ENCODE data around the gene CORO6. TPM values are rescaled to one million over a fixed set of nuclear protein-coding genes. Genes with fewer than 3 reads are reported as not detected.

The CORO6 gene
- total RNA-seq, 4 donors from 2014 or later = 12.2 to 37.4 (median 13.9) TPM

DNA sequence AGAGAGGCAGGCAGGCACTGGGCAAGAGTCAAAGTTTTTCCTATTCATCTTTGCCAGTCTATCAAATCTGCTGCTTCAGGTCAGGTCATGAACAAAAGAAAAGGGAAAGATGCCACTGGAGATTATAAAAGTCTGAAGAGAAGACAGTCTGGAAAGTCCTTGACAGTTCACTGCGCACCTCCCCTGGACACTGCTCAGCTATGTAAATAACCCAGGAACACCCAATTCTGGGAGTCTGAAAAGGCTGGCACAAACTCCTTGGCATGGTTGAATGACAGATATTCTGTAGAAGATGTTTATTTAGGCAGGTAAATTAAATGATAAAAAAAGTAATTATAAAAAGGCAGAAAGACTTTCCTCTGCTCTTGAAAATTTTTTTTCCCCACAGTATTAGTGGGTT is 5.2 kb upstream of the CORO6 start:
- intact Hi-C loops (cut with DNase I; ENCODE audit: low total_unique reads) (no loop called here), in situ Hi-C loops (cut with MboI; ENCODE audit: low pct_ligation_motif_present in 1 of 4, low pct_unique_long_range_greater_than_20kb in 1 of 4, low sequenced_read_pairs in 3 of 4) (loop anchor here in 3 of 4 donors (25.0 kb wide), 2 partner anchors 159 to 309 kb away; partner anchors contain the start of genes EFCAB5 (in 1 of the 3) and SSH2 (in 1 of the 3))
- no peak for DNase-seq
- 88 to 96% methylated on average over 1 of the region's 1 CpG for WGBS, 2 donors (ENCODE audit: low coverage in 1 of 2)
- TF ChIP-seq POLR2AphosphoS5 (IDR thresholded peaks at IDR 0.05) (no peak), POLR2A (IDR thresholded peaks at IDR 0.05) (no peak), EP300 (IDR thresholded peaks at IDR 0.05; ENCODE audit: low read depth) (no peak)
- TF ChIP-seq, protein P1, sequence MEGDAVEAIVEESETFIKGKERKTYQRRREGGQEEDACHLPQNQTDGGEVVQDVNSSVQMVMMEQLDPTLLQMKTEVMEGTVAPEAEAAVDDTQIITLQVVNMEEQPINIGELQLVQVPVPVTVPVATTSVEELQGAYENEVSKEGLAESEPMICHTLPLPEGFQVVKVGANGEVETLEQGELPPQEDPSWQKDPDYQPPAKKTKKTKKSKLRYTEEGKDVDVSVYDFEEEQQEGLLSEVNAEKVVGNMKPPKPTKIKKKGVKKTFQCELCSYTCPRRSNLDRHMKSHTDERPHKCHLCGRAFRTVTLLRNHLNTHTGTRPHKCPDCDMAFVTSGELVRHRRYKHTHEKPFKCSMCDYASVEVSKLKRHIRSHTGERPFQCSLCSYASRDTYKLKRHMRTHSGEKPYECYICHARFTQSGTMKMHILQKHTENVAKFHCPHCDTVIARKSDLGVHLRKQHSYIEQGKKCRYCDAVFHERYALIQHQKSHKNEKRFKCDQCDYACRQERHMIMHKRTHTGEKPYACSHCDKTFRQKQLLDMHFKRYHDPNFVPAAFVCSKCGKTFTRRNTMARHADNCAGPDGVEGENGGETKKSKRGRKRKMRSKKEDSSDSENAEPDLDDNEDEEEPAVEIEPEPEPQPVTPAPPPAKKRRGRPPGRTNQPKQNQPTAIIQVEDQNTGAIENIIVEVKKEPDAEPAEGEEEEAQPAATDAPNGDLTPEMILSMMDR (IDR thresholded peaks at IDR 0.05) = no peak
- Histone ChIP-seq H3K27me3 (no peaks in the 10 kb centered on the region), H3K4me1 (peaks cover 0 to 2% (median 2%) of the 10 kb centered on the region in 4 donors), H3K36me3 (peaks cover 0 to 14% (median 4%) of the 10 kb centered on the region in 4 donors), H3K4me3 (no peak overlapping the region), H3K27ac (no peak overlapping the region), H3K9me3 (no peaks in the 10 kb centered on the region)

DNA sequence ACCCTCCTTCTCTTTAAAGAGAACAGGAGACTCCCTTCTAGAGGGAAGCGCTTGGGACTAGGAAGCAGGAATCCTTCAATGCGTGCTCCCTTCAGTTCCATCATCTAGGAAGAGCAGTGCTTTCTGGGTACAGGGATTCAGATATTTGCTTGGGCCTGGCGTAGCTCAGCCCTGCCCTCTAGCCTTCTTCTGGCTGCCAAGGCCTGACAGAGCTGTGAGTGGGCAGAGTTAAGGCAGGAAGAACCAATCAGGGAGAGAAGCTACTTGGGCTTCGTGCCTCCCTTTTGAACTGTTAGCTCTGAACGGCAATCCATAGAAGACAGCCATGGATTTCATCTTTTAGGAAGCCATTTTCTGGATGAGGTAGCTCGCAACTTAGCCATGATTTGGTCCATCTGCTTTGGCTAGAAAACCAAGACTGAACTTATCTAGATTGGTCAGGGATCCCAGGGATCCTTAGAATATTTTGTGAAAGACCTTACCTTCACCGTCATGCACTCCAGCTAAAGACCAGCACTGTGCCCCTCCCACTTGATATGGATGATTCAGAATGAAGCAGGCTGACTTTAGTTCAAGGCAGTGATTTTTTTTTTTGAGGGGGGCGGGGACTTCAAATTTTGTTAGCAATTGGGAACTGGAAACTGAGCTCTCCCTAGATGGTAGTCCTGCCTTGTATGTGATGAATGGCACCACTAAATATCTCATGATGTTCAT is 2.5 kb upstream of the CORO6 start:
- in situ Hi-C loops (cut with MboI; ENCODE audit: low pct_ligation_motif_present in 1 of 4, low pct_unique_long_range_greater_than_20kb in 1 of 4, low sequenced_read_pairs in 3 of 4) (loop anchor here in 3 of 4 donors (25.0 kb wide), 2 partner anchors 162 to 312 kb away; partner anchors contain the start of genes EFCAB5 (in 1 of the 3) and SSH2 (in 1 of the 3)), intact Hi-C loops (cut with DNase I; ENCODE audit: low total_unique reads) (no loop called here)
- TF ChIP-seq EP300 (IDR thresholded peaks at IDR 0.05; ENCODE audit: low read depth) (no peak), POLR2A (IDR thresholded peaks at IDR 0.05) (no peak), POLR2AphosphoS5 (IDR thresholded peaks at IDR 0.05) (peak in 1 of 3 donors; percentile 31)
- TF ChIP-seq, protein P1 (IDR thresholded peaks at IDR 0.05) = no peak
- Histone ChIP-seq H3K4me1 (peaks cover 7 to 17% (median 10%) of the 10 kb centered on the region in 4 donors), H3K36me3 (no peaks in the 10 kb centered on the region), H3K4me3 (no peak overlapping the region), H3K27me3 (no peaks in the 10 kb centered on the region), H3K27ac (no peak overlapping the region), H3K9me3 (no peaks in the 10 kb centered on the region)
- no peak for DNase-seq
- 87% methylated on average over 8 of the region's 8 CpGs; no CpG with 5 or more reads in 1 of the 2 donors for WGBS, 2 donors (ENCODE audit: low coverage in 1 of 2)

DNA sequence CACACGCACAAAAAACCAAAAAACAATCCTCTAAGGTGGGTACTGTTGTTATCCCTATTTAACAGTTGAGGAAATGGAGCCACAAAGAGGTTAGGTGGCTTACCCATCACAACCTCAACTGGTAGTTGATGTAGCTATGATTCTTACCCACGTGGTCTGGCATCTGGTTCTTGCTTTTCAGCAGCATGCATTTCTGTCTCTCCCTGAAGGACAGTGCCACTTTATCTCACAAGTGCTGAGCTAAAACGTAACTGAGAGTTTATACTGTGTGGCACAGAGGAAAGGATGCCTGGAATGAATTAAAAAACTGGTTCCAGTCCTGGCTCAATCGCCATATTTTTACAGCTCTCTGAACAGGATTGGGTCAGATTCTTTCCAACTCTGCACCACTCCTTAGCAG is 1.9 kb upstream of the CORO6 start:
- Histone ChIP-seq H3K4me1 (peaks cover 7 to 17% (median 10%) of the 10 kb centered on the region in 4 donors), H3K4me3 (no peak overlapping the region), H3K27ac (no peak overlapping the region), H3K27me3 (no peaks in the 10 kb centered on the region), H3K9me3 (no peaks in the 10 kb centered on the region), H3K36me3 (no peaks in the 10 kb centered on the region)
- DNase-seq = no peak
- in situ Hi-C loops (cut with MboI; ENCODE audit: low pct_ligation_motif_present in 1 of 4, low pct_unique_long_range_greater_than_20kb in 1 of 4, low sequenced_read_pairs in 3 of 4) (loop anchor here in 1 of 4 donors (25.0 kb wide), 1 partner anchor 313 kb away; the partner anchor contains the start of genes EFCAB5 and SSH2), intact Hi-C loops (cut with DNase I; ENCODE audit: low total_unique reads) (no loop called here)
- 71 to 83% methylated on average over 1 to 4 of the region's 4 CpGs for WGBS, 2 donors (ENCODE audit: low coverage in 1 of 2)
- TF ChIP-seq, protein P1 (IDR thresholded peaks at IDR 0.05) = no peak
- TF ChIP-seq POLR2AphosphoS5 (IDR thresholded peaks at IDR 0.05) = no peak
- TF ChIP-seq EP300 (IDR thresholded peaks at IDR 0.05; ENCODE audit: low read depth) = no peak

DNA sequence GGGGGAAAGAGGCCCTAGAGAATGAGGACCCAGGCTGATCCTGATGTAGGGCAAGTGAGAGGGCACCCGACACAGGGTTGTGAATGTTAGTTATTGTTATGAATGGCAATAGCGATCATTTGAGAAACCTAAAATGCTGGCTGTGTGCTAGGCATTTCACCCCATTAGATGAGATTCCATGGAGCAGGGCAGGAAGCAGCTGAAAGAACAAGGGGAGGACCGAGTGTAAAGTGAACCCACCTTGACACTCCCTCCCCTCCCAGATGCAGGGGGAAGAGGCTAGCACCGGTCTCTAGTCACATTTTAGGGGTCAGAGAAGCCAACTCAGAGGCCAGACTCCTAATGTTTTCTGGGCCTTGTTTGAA is 553 bp upstream of the CORO6 start:
- intact Hi-C loops (cut with DNase I; ENCODE audit: low total_unique reads) (no loop called here), in situ Hi-C loops (cut with MboI; ENCODE audit: low pct_ligation_motif_present in 1 of 4, low pct_unique_long_range_greater_than_20kb in 1 of 4, low sequenced_read_pairs in 3 of 4) (loop anchor here in 1 of 4 donors (25.0 kb wide), 1 partner anchor 314 kb away; the partner anchor contains the start of genes EFCAB5 and SSH2)
- DNase-seq = no peak
- Histone ChIP-seq H3K36me3 (no peaks in the 10 kb centered on the region), H3K27ac (peak overlapping the region in 2 of 4 donors; percentile 77 to 83), H3K4me1 (peaks cover 8 to 25% (median 13%) of the 10 kb centered on the region in 4 donors), H3K27me3 (no peaks in the 10 kb centered on the region), H3K9me3 (no peaks in the 10 kb centered on the region), H3K4me3 (peak overlapping the region in 3 of 4 donors; percentile 46 to 63 (median 50))
- 50 to 67% methylated on average over 2 to 4 of the region's 4 CpGs for WGBS, 2 donors (ENCODE audit: low coverage in 1 of 2)
- no peak for TF ChIP-seq POLR2AphosphoS5 (IDR thresholded peaks at IDR 0.05)
- TF ChIP-seq EP300 (IDR thresholded peaks at IDR 0.05; ENCODE audit: low read depth) = no peak
- TF ChIP-seq, protein P1 (IDR thresholded peaks at IDR 0.05) = no peak
- no peak for TF ChIP-seq POLR2A (IDR thresholded peaks at IDR 0.05)

All from transverse colon (tissue), 4 donors.